ENCODE data around the gene ERICH6B. TPM values are rescaled to one million over a fixed set of nuclear protein-coding genes. Genes with fewer than 3 reads are reported as not detected.

The ERICH6B gene
- total and polyA plus RNA-seq, 2 of the 13 experiments (the other 11 are each of a cell fraction or from before 2014, with no cell fraction given): not detected

- POLR2A ChIA-PET: no interaction called here
- no peak for DNase-seq (ENCODE audit: low spot score)
Measured at GRCh38 chr13:45537516-45537915, 78.0 kb downstream of the ERICH6B start.

GRCh38 chr13:45536224-45536623 is 79.3 kb downstream of the ERICH6B start:
- intact Hi-C loops (cut with micrococcal nuclease; ENCODE audit: unreplicated experiment) (no loop called here), in situ Hi-C loops (cut with HindIII; ENCODE audit: extremely low pct_ligation_motif_present, low pct_unique_long_range_greater_than_20kb) (no loop called here)
- ChIA-PET POLR2A (no interaction called here), CTCF (ENCODE audit: low intra/inter-chr PET ratio, low total read pairs) (no interaction called here)
- DNase-seq (ENCODE audit: low spot score): no peak
- WGBS (ENCODE audit: low lambda C conversion rate): 94% methylated on average over 2 of the region's 2 CpGs
- no peak for FAIRE-seq
- BruUV-seq (replicated peaks): no TSS peak
- Histone ChIP-seq H2AFZ (ENCODE audit: low read length) (no peak overlapping the region), H3K27me3 (ENCODE audit: control insufficient read depth in 1 of 2, insufficient read depth in 2 of 2, low read length in 2 of 2) (no peaks in the 10 kb centered on the region), H3K4me1 (ENCODE audit: insufficient read depth, low read length) (no peaks in the 10 kb centered on the region), H3K27ac (ENCODE audit: extremely low read length, insufficient read depth, low read length) (no peak overlapping the region), H3K4me2 (ENCODE audit: low read depth, low read length) (no peak overlapping the region), H3K79me2 (ENCODE audit: insufficient read depth, low read length) (no peaks in the 10 kb centered on the region), H3K9me3 (ENCODE audit: low read length) (no peaks in the 10 kb centered on the region), H4K20me1 (ENCODE audit: insufficient read depth, low read length) (no peaks in the 10 kb centered on the region), H3K9ac (ENCODE audit: insufficient read depth, low read depth, low read length) (no peak overlapping the region), H3K4me3 (replicated peaks in 1 of 3; ENCODE audit: insufficient read depth in 1 of 3, low read depth in 2 of 3, low read length in 3 of 3) (no peak overlapping the region), H3K36me3 (replicated peaks in 1 of 2; ENCODE audit: control insufficient read depth in 1 of 2, insufficient read depth in 2 of 2, low read length in 2 of 2) (peaks cover 13 to 40% of the 10 kb centered on the region in 2 experiments)
- no peak for ATAC-seq
- TF ChIP-seq ZFP82 (CRISPR knock-in tag; IDR thresholded peaks at IDR 0.05; ENCODE audit: borderline replicate concordance): no peak
- TF ChIP-seq MAFF (IDR thresholded peaks at IDR 0.05; ENCODE audit: low read depth, low read length): peak; percentile 45; the same call in 1 of the 2 replicates
- TF ChIP-seq MAFK (conservative IDR thresholded peaks at IDR 0.05 in 1 of 2, IDR thresholded peaks at IDR 0.05 in 1 of 2; ENCODE audit: low read length in 2 of 2): peak; percentile 1 to 66; a peak in 2 of 4 replicates

More at GRCh38 chr13:45537516-45537915, 78.0 kb downstream of the ERICH6B start:
- intact Hi-C loops (cut with micrococcal nuclease; ENCODE audit: unreplicated experiment) (no loop called here), in situ Hi-C loops (cut with HindIII; ENCODE audit: extremely low pct_ligation_motif_present, low pct_unique_long_range_greater_than_20kb) (no loop called here)
- H3K27me3 ChIP-seq (ENCODE audit: control insufficient read depth in 1 of 2, insufficient read depth in 2 of 2, low read length in 2 of 2): no peaks in the 10 kb centered on the region
- no peak for ATAC-seq
- 95% methylated on average over 1 of the region's 1 CpG for WGBS (ENCODE audit: low lambda C conversion rate)
- H3K36me3 ChIP-seq (replicated peaks in 1 of 2; ENCODE audit: control insufficient read depth in 1 of 2, insufficient read depth in 2 of 2, low read length in 2 of 2): peaks cover 9 to 31% of the 10 kb centered on the region in 2 experiments
- no peak overlapping the region for H3K9ac ChIP-seq (ENCODE audit: insufficient read depth, low read depth, low read length)
- CTCF ChIA-PET (ENCODE audit: low intra/inter-chr PET ratio, low total read pairs): no interaction called here
- H3K4me3 ChIP-seq (replicated peaks in 1 of 3; ENCODE audit: insufficient read depth in 1 of 3, low read depth in 2 of 3, low read length in 3 of 3): no peak overlapping the region
- H2AFZ ChIP-seq (ENCODE audit: low read length): no peak overlapping the region
- H3K4me2 ChIP-seq (ENCODE audit: low read depth, low read length): no peak overlapping the region
- TF ChIP-seq ZNF777 (CRISPR knock-in tag; IDR thresholded peaks at IDR 0.05) (no peak), EED (CRISPR knock-in tag; IDR thresholded peaks at IDR 0.05) (no peak), ARNTL (CRISPR knock-in tag; IDR thresholded peaks at IDR 0.05) (no peak), ZNF335 (CRISPR knock-in tag; IDR thresholded peaks at IDR 0.05) (no peak), YEATS4 (CRISPR knock-in tag; IDR thresholded peaks at IDR 0.05; ENCODE audit: borderline replicate concordance) (no peak), SUZ12 (IDR thresholded peaks at IDR 0.05; ENCODE audit: low read depth, low read length) (no peak), ZNF296 (CRISPR knock-in tag; conservative IDR thresholded peaks at IDR 0.05) (no peak), KLF9 (CRISPR knock-in tag; IDR thresholded peaks at IDR 0.05; ENCODE audit: low read depth) (no peak), RBM22 (optimal IDR thresholded peaks at IDR 0.05; ENCODE audit: low read length) (no peak), ZNF329 (CRISPR knock-in tag; IDR thresholded peaks at IDR 0.05; ENCODE audit: low read depth) (no peak), MYNN (CRISPR knock-in tag; IDR thresholded peaks at IDR 0.05; ENCODE audit: low read depth) (no peak)
- TF ChIP-seq, protein P1, sequence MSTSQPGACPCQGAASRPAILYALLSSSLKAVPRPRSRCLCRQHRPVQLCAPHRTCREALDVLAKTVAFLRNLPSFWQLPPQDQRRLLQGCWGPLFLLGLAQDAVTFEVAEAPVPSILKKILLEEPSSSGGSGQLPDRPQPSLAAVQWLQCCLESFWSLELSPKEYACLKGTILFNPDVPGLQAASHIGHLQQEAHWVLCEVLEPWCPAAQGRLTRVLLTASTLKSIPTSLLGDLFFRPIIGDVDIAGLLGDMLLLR (CRISPR knock-in tag; IDR thresholded peaks at IDR 0.05): no peak
- TF ChIP-seq, protein P2, sequence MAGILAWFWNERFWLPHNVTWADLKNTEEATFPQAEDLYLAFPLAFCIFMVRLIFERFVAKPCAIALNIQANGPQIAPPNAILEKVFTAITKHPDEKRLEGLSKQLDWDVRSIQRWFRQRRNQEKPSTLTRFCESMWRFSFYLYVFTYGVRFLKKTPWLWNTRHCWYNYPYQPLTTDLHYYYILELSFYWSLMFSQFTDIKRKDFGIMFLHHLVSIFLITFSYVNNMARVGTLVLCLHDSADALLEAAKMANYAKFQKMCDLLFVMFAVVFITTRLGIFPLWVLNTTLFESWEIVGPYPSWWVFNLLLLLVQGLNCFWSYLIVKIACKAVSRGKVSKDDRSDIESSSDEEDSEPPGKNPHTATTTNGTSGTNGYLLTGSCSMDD (CRISPR knock-in tag; IDR thresholded peaks at IDR 0.05): no peak
- no TSS peak for BruUV-seq (replicated peaks)
- H3K79me2 ChIP-seq (ENCODE audit: insufficient read depth, low read length): no peaks in the 10 kb centered on the region
- no peak overlapping the region for H3K27ac ChIP-seq (ENCODE audit: extremely low read length, insufficient read depth, low read length)
- no peaks in the 10 kb centered on the region for H4K20me1 ChIP-seq (ENCODE audit: insufficient read depth, low read length)
- no peaks in the 10 kb centered on the region for H3K4me1 ChIP-seq (ENCODE audit: insufficient read depth, low read length)
- no peak for FAIRE-seq
- H3K9me3 ChIP-seq (ENCODE audit: low read length): no peaks in the 10 kb centered on the region
